H9 (cell line): ENCODE results near the gene TSPEAR. TPM values are rescaled to one million over a fixed set of nuclear protein-coding genes. Genes with fewer than 3 reads are reported as not detected.

ENCODE experiments used
- DNase-seq: peaks from one replicate; pipeline ENCODE4 v3.0.0-alpha.2; 2017
- H2AFZ ChIP-seq: one replicate; pipeline ENCODE4 v1.6.1; 2013; ENCODE audit warnings: mild to moderate bottlenecking, low read length, control low read depth, moderate library complexity
- H2AK5ac ChIP-seq: 2 replicates; pipeline ENCODE4 v1.6.1; 2013; ENCODE audit warnings: low read length, control low read depth, mixed read lengths; ENCODE audit not compliant: insufficient read length
- H2BK120ac ChIP-seq: one replicate; pipeline ENCODE4 v1.6.1; 2013; ENCODE audit warnings: low read depth, mild to moderate bottlenecking, low read length, control low read depth, inconsistent platforms; ENCODE audit not compliant: poor library complexity, severe bottlenecking
- H2BK12ac ChIP-seq: 2 replicates; pipeline ENCODE4 v1.6.1; 2013; ENCODE audit warnings: low read length, control low read depth, mixed read lengths, low read depth; ENCODE audit not compliant: insufficient read length
- H2BK15ac ChIP-seq: 2 replicates; pipeline ENCODE4 v1.6.1; 2013; ENCODE audit warnings: low read depth, low read length, control low read depth
- H2BK20ac ChIP-seq: one replicate; pipeline ENCODE4 v1.6.1; 2013; ENCODE audit warnings: low read depth, mild to moderate bottlenecking, low read length, control low read depth, inconsistent platforms; ENCODE audit not compliant: poor library complexity, severe bottlenecking
- H2BK5ac ChIP-seq: 2 replicates; pipeline ENCODE4 v1.6.1; 2013; ENCODE audit warnings: low read length, control low read depth, mixed read lengths; ENCODE audit not compliant: insufficient read length
- H3K14ac ChIP-seq: 2 replicates; pipeline ENCODE4 v1.6.1; 2013; ENCODE audit warnings: low read length, control low read depth; ENCODE audit not compliant: insufficient read depth
- H3K18ac ChIP-seq: 2 replicates; pipeline ENCODE4 v1.6.1; 2013; ENCODE audit warnings: low read depth, mild to moderate bottlenecking, mixed read lengths, low read length, control low read depth; ENCODE audit not compliant: insufficient read length
- H3K23ac ChIP-seq: 2 replicates; pipeline ENCODE4 v1.6.1; 2013; ENCODE audit warnings: low read length, control low read depth, mixed read lengths, low read depth; ENCODE audit not compliant: insufficient read length
- H3K23me2 ChIP-seq: 2 replicates; pipeline ENCODE4 v1.6.1; 2013; ENCODE audit warnings: low read depth, mild to moderate bottlenecking, mixed read lengths, low read length, control low read depth; ENCODE audit not compliant: insufficient read length, poor library complexity, severe bottlenecking
- H3K27ac ChIP-seq: 2 replicates; pipeline ENCODE4 v1.5.1; 2013; ENCODE audit warnings: low read length, control low read depth, mixed read lengths, low read depth; ENCODE audit not compliant: insufficient read length
- H3K27me3 ChIP-seq: 2 replicates; pipeline ENCODE4 v1.6.1; 2013; ENCODE audit warnings: low read length, control low read depth, inconsistent platforms; ENCODE audit not compliant: insufficient read depth
- H3K4ac ChIP-seq: 2 replicates; pipeline ENCODE4 v1.6.1; 2013; ENCODE audit warnings: low read depth, mild to moderate bottlenecking, control low read depth, inconsistent platforms, low read length, moderate library complexity
- H3K4me1 ChIP-seq: 2 replicates; pipeline ENCODE4 v1.6.1; 2013; ENCODE audit warnings: low read length, control low read depth, inconsistent platforms; ENCODE audit not compliant: insufficient read depth
- H3K4me2 ChIP-seq: 2 replicates; pipeline ENCODE4 v1.6.1; 2013; ENCODE audit warnings: low read length, control low read depth, mixed read lengths; ENCODE audit not compliant: insufficient read length, insufficient read depth
- H3K56ac ChIP-seq: 2 replicates; pipeline ENCODE4 v1.6.1; 2013; ENCODE audit warnings: low read depth, mild to moderate bottlenecking, mixed read lengths, low read length, control low read depth; ENCODE audit not compliant: insufficient read length
- H3K79me1 ChIP-seq: 2 replicates; pipeline ENCODE4 v1.6.1; 2013; ENCODE audit warnings: low read depth, mild to moderate bottlenecking, moderate library complexity, low read length, control low read depth, inconsistent platforms; ENCODE audit not compliant: insufficient read depth, poor library complexity, severe bottlenecking
- H3K79me2 ChIP-seq: 2 replicates; pipeline ENCODE4 v1.6.1; 2013; ENCODE audit warnings: low read length, control low read depth, inconsistent platforms; ENCODE audit not compliant: insufficient read depth
- H3K9ac ChIP-seq: 2 replicates; pipeline ENCODE4 v1.6.1; 2013; ENCODE audit warnings: low read length, control low read depth, mixed read lengths; ENCODE audit not compliant: insufficient read length; ENCODE audit errors: extremely low read depth
- H3K9me3 ChIP-seq: one replicate; pipeline ENCODE4 v1.6.1; 2013; ENCODE audit warnings: low read depth, low read length, inconsistent platforms; ENCODE audit not compliant: control insufficient read depth
- H3T11ph ChIP-seq: one replicate; pipeline ENCODE4 v1.6.1; 2013; ENCODE audit warnings: mild to moderate bottlenecking, low read length, control low read depth, inconsistent platforms
- H4K20me1 ChIP-seq: one replicate; pipeline ENCODE4 v1.6.1; 2013; ENCODE audit not compliant: control insufficient read depth, insufficient read length, insufficient read depth
- H4K5ac ChIP-seq: 2 replicates; pipeline ENCODE4 v1.6.1; 2013; ENCODE audit warnings: low read depth, mild to moderate bottlenecking, mixed read lengths, low read length, control low read depth; ENCODE audit not compliant: insufficient read length
- H4K8ac ChIP-seq: replicated peaks from 2 replicates; pipeline ENCODE4 v1.6.1; 2013; ENCODE audit warnings: low read length, control low read depth, mixed read lengths, low read depth; ENCODE audit not compliant: insufficient read length
- H4K91ac ChIP-seq: 2 replicates; pipeline ENCODE4 v1.6.1; 2013; ENCODE audit warnings: low read depth, mild to moderate bottlenecking, moderate library complexity, mixed read lengths, low read length, control low read depth; ENCODE audit not compliant: insufficient read length
- H3K27ac Mint-ChIP-seq, 3 experiments: 2 replicates in 2 of 3; 3 replicates in 1 of 3; pipeline ENCODE4 v1.8.0; 2020 to 2021; ENCODE audit warnings: mixed read lengths in 3 of 3, mild to moderate bottlenecking in 1 of 3, moderate library complexity in 1 of 3
- H3K27me3 Mint-ChIP-seq: 2 replicates; pipeline ENCODE4 v1.8.0; 2021; ENCODE audit warnings: low read depth, mild to moderate bottlenecking, moderate library complexity, mixed read lengths
- H3K36me3 Mint-ChIP-seq, 3 experiments: 2 replicates in 2 of 3; 3 replicates in 1 of 3; pipeline ENCODE4 v1.8.0; 2020 to 2021; ENCODE audit warnings: low read depth in 3 of 3, mixed read lengths in 3 of 3; ENCODE audit not compliant: insufficient read depth in 1 of 3
- H3K4me1 Mint-ChIP-seq, 2 experiments: 2 replicates each; pipeline ENCODE4 v1.8.0; 2020; ENCODE audit warnings: mixed read lengths in 2 of 2
- H3K4me3 Mint-ChIP-seq, 2 experiments: 2 replicates in 1 of 2; 3 replicates in 1 of 2; pipeline ENCODE4 v1.8.0; 2020 to 2021; ENCODE audit warnings: mild to moderate bottlenecking in 2 of 2, mixed read lengths in 2 of 2, moderate library complexity in 1 of 2
- H3K9me3 Mint-ChIP-seq, 2 experiments: 2 replicates in 1 of 2; 3 replicates in 1 of 2; pipeline ENCODE4 v1.8.0; 2020; ENCODE audit warnings: mild to moderate bottlenecking in 2 of 2, mixed read lengths in 2 of 2, moderate library complexity in 1 of 2
- WGBS: extraction: QIAGEN DNeasy Blood & Tissue Kit; methylation state at CpG from one replicate; pipeline ENCODE4 v1.1.7; 2013; ENCODE audit warnings: missing lambda C conversion rate, low lambda C conversion rate, mixed read lengths; ENCODE audit not compliant: insufficient read length; ENCODE audit errors: extremely low coverage; 5-methylcytosine and 5-hydroxymethylcytosine counted together
- total RNA-seq: library from RNA; stranded (reverse); gene quantifications from 2 replicates; pipeline ENCODE4 v1.2.1, GENCODE V29; 2021
- TF ChIP-seq, protein P1 (sequence below): fragments of 200-600 bp; sonication (generic); conservative IDR thresholded peaks from 3 replicates; pipeline ENCODE4 v1.8.0; 2021; ENCODE audit warnings: antibody characterized with exemption, mild to moderate bottlenecking

Gene TSPEAR
- total RNA-seq, 1 experiment from 2014 or later, result 1.3 TPM

DNA sequence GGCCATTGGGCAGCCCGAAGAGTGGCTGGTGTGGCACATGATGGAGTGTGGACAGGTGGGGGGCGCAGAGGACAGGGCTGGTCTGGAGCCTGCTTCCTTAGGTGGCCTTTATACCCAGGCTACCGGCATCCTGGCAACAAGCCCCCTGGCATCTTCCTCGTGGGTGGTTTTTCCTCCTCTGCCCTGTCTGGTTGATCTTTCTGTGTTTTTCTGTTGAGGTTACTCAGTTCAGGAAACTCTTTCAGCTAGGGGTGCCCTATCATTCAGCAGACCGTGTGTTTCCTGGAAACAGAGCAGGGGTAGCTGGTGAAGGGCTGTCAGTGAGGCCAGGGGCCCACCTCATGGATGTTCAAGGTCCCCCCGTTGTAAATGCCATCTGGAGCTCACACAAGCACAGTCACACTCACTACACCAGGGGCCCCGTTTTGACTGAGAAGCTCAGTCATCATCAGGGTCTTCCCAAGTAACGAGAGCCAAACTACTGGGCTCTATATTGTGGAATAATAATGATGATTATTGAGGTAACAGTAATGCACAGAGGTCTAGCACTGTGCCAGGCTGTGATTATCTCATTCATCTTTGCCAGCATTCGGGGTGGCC lies 56.7 kb downstream of the TSPEAR start, which contains the start of gene KRTAP12-4:
KRTAP12-4 (minus strand) TSS at position 84 of the 600 bp plus-strand sequence; CDS start at position 39, 45 bp downstream.
- Histone ChIP-seq H3K4me1 (no peaks in the 10 kb centered on the region), H2BK5ac (no peak within 1 kb of the TSS), H3T11ph (no peak within 1 kb of the TSS), H3K4me2 (no peak within 1 kb of the TSS), H3K56ac (no peak within 1 kb of the TSS), H3K27ac (no peak within 1 kb of the TSS), H4K20me1 (no peaks in the 10 kb centered on the region), H3K27me3 (no peaks in the 10 kb centered on the region), H4K8ac (no peak within 1 kb of the TSS), H3K14ac (no peak within 1 kb of the TSS), H2AK5ac (no peak within 1 kb of the TSS), H3K23ac (no peak within 1 kb of the TSS), H4K5ac (no peak within 1 kb of the TSS), H2BK15ac (no peak within 1 kb of the TSS), H3K79me2 (no peaks in the 10 kb centered on the region), H2AFZ (no peak within 1 kb of the TSS), H3K4ac (no peak within 1 kb of the TSS), H3K23me2 (no peaks in the 10 kb centered on the region), H3K18ac (no peak within 1 kb of the TSS), H3K9me3 (no peaks in the 10 kb centered on the region), H3K9ac (no peak within 1 kb of the TSS), H2BK120ac (no peak within 1 kb of the TSS), H4K91ac (no peak within 1 kb of the TSS), H2BK20ac (no peak within 1 kb of the TSS), H2BK12ac (no peak within 1 kb of the TSS), H3K79me1 (no peaks in the 10 kb centered on the region)
- peaks cover 15 to 25% of the 10 kb centered on the region in 2 experiments for H3K4me1 Mint-ChIP-seq
- peaks cover 22% of the 10 kb centered on the region for H3K27me3 Mint-ChIP-seq
- peaks cover 4 to 15% (median 8%) of the 10 kb centered on the region in 3 experiments for H3K36me3 Mint-ChIP-seq
- no peak for DNase-seq
- no peak within 1 kb of the TSS for H3K4me3 Mint-ChIP-seq
- WGBS, result no CpG with 5 or more reads among the region's 9 CpGs
- peaks cover 15 to 16% of the 10 kb centered on the region in 2 experiments; a peak in 4 of 5 replicates for H3K9me3 Mint-ChIP-seq
- TF ChIP-seq, protein P1, sequence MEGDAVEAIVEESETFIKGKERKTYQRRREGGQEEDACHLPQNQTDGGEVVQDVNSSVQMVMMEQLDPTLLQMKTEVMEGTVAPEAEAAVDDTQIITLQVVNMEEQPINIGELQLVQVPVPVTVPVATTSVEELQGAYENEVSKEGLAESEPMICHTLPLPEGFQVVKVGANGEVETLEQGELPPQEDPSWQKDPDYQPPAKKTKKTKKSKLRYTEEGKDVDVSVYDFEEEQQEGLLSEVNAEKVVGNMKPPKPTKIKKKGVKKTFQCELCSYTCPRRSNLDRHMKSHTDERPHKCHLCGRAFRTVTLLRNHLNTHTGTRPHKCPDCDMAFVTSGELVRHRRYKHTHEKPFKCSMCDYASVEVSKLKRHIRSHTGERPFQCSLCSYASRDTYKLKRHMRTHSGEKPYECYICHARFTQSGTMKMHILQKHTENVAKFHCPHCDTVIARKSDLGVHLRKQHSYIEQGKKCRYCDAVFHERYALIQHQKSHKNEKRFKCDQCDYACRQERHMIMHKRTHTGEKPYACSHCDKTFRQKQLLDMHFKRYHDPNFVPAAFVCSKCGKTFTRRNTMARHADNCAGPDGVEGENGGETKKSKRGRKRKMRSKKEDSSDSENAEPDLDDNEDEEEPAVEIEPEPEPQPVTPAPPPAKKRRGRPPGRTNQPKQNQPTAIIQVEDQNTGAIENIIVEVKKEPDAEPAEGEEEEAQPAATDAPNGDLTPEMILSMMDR, result no peak
- no peak within 1 kb of the TSS for H3K27ac Mint-ChIP-seq
